GM23338 (cell line): ENCODE results near the gene SPATA2L. TPM values are rescaled to one million over a fixed set of nuclear protein-coding genes. Genes with fewer than 3 reads are reported as not detected.

Experiments used
- ATAC-seq: fragments of 200-7000 bp; cut with Tn5 transposase; 3 replicates; pipeline ENCODE4 v1.9.1; 2020
- DNase-seq: peaks from one replicate; pipeline ENCODE4 v3.0.0-alpha.2; 2015; ENCODE audit warnings: low spot score
- H2AFZ ChIP-seq: fragments of 200-600 bp; sonication (generic); 2 replicates; pipeline ENCODE4 v1.8.0; 2016; ENCODE audit warnings: antibody characterized with exemption, mild to moderate bottlenecking, moderate library complexity
- H3F3A ChIP-seq: fragments of 200-600 bp; sonication (generic); replicated peaks from 2 replicates; pipeline ENCODE4 v1.8.0; 2017; ENCODE audit warnings: antibody characterized with exemption, mixed run types, low read depth
- H3K27ac ChIP-seq: fragments of 200-600 bp; sonication (generic); 2 replicates; pipeline ENCODE4 v1.6.1; 2016; ENCODE audit warnings: low read depth
- H3K27me3 ChIP-seq: fragments of 200-600 bp; sonication (generic); 2 replicates; pipeline ENCODE4 v1.8.0; 2016; ENCODE audit warnings: mild to moderate bottlenecking, mixed run types, moderate library complexity; ENCODE audit not compliant: insufficient read depth
- H3K36me3 ChIP-seq: fragments of 200-600 bp; sonication (generic); 2 replicates; pipeline ENCODE4 v1.8.0; 2016; ENCODE audit warnings: mild to moderate bottlenecking; ENCODE audit not compliant: insufficient read depth
- H3K4me1 ChIP-seq: fragments of 200-600 bp; sonication (generic); 2 replicates; pipeline ENCODE4 v1.8.0; 2016; ENCODE audit warnings: mild to moderate bottlenecking, moderate library complexity; ENCODE audit not compliant: insufficient read depth
- H3K4me2 ChIP-seq: fragments of 200-600 bp; sonication (generic); 2 replicates; pipeline ENCODE4 v1.7.1; 2017; ENCODE audit warnings: mixed run types
- H3K4me3 ChIP-seq: fragments of 200-600 bp; sonication (generic); 2 replicates; pipeline ENCODE4 v1.6.1; 2016; ENCODE audit warnings: mixed run types
- H3K79me2 ChIP-seq: fragments of 200-600 bp; sonication (generic); replicated peaks from 2 replicates; pipeline ENCODE4 v1.8.0; 2017; ENCODE audit warnings: mild to moderate bottlenecking; ENCODE audit not compliant: insufficient read depth
- H3K9me2 ChIP-seq: fragments of 200-600 bp; sonication (generic); 2 replicates; pipeline ENCODE4 v1.8.0; 2017; ENCODE audit not compliant: insufficient read depth
- H4K20me1 ChIP-seq: fragments of 200-600 bp; sonication (generic); replicated peaks from 2 replicates; pipeline ENCODE4 v1.8.0; 2017; ENCODE audit warnings: mild to moderate bottlenecking; ENCODE audit not compliant: insufficient read depth
- H3K27ac Mint-ChIP-seq: 2 replicates; pipeline ENCODE4 v1.8.0; 2020; ENCODE audit warnings: inconsistent platforms, mild to moderate bottlenecking, moderate library complexity, mixed read lengths
- H3K27me3 Mint-ChIP-seq: 3 replicates; pipeline ENCODE4 v1.8.0; 2022; ENCODE audit warnings: low read depth, mild to moderate bottlenecking, moderate library complexity, mixed read lengths, inconsistent platforms; ENCODE audit not compliant: insufficient read depth, poor library complexity
- H3K36me3 Mint-ChIP-seq: 3 replicates; pipeline ENCODE4 v1.8.0; 2021; ENCODE audit warnings: low read depth, mild to moderate bottlenecking, inconsistent platforms, moderate library complexity, mixed read lengths
- H3K4me1 Mint-ChIP-seq: 3 replicates; pipeline ENCODE4 v1.8.0; 2020; ENCODE audit warnings: mild to moderate bottlenecking, inconsistent platforms, mixed read lengths
- H3K4me3 Mint-ChIP-seq: 3 replicates; pipeline ENCODE4 v1.8.0; 2021; ENCODE audit warnings: moderate library complexity, mild to moderate bottlenecking, inconsistent platforms, mixed read lengths
- H3K9me3 Mint-ChIP-seq: 3 replicates; pipeline ENCODE4 v1.8.0; 2020; ENCODE audit warnings: moderate library complexity, mild to moderate bottlenecking, inconsistent platforms, mixed read lengths
- CREB1 ChIP-seq: fragments of 250-450 bp; sonication (Bioruptor Pico); IDR thresholded peaks from 2 replicates; pipeline ENCODE4 v1.5.0; 2020; ENCODE audit warnings: low read depth, mild to moderate bottlenecking, moderate library complexity
- ETS1 ChIP-seq: IDR thresholded peaks from 2 replicates; pipeline ENCODE4 v1.6.1; 2016; ENCODE audit warnings: antibody characterized with exemption
- EZH2 ChIP-seq: fragments of 200-600 bp; sonication (generic); IDR thresholded peaks from one replicate; pipeline ENCODE4 v1.8.0; 2017; ENCODE audit warnings: antibody characterized with exemption, mild to moderate bottlenecking, low read depth; ENCODE audit not compliant: unreplicated experiment
- JUNB ChIP-seq: IDR thresholded peaks from one replicate; pipeline ENCODE4 v1.6.1; 2016; ENCODE audit warnings: antibody characterized with exemption; ENCODE audit not compliant: unreplicated experiment
- NANOG ChIP-seq: IDR thresholded peaks from 2 replicates; pipeline ENCODE4 v1.6.1; 2016; ENCODE audit warnings: antibody characterized with exemption, borderline replicate concordance
- POLR2AphosphoS5 ChIP-seq: IDR thresholded peaks from 2 replicates; pipeline ENCODE4 v1.6.1; 2016; ENCODE audit warnings: antibody characterized with exemption, low read depth
- REST ChIP-seq: IDR thresholded peaks from one replicate; pipeline ENCODE4 v1.6.1; 2018; ENCODE audit warnings: antibody characterized with exemption; ENCODE audit not compliant: unreplicated experiment
- STAT1 ChIP-seq: IDR thresholded peaks from one replicate; pipeline ENCODE4 v1.6.1; 2016; ENCODE audit warnings: antibody characterized with exemption; ENCODE audit not compliant: unreplicated experiment
- ZNF331 ChIP-seq: fragments of 250-450 bp; sonication (Bioruptor Pico); IDR thresholded peaks from 2 replicates; pipeline ENCODE4 v1.5.0; 2020; ENCODE audit warnings: low read depth, mild to moderate bottlenecking, moderate library complexity
- ZNF462 ChIP-seq: fragments of 250-450 bp; sonication (Bioruptor Pico); IDR thresholded peaks from 2 replicates; pipeline ENCODE4 v1.5.0; 2020; ENCODE audit warnings: mild to moderate bottlenecking, moderate library complexity
- polyA plus RNA-seq: library from polyadenylated mRNA; unstranded; fragments of >200 nt; fragmentation: Nextera tagmentation; extraction: Ambion mirVana; gene quantifications from 2 replicates; pipeline ENCODE4 v1.2.1, GENCODE V29; 2016
- total RNA-seq: library from RNA; depleted of rRNA; stranded (reverse); fragments of >200 nt; shearing (Covaris generic); gene quantifications from 2 replicates; pipeline ENCODE4 v1.2.3, GENCODE V29; 2014

SPATA2L gene
- total and polyA plus RNA-seq, 2 experiments from 2014 or later: 6.9 to 26.2 TPM

GRCh38 chr16:89741342-89742014 lies 40.0 kb upstream of the SPATA2L start:
- Mint-ChIP-seq H3K9me3 (no peaks in the 10 kb centered on the region), H3K27me3 (peaks cover 4% of the 10 kb centered on the region), H3K36me3 (peaks cover 80% of the 10 kb centered on the region), H3K27ac (no peak overlapping the region), H3K4me1 (no peaks in the 10 kb centered on the region), H3K4me3 (no peak overlapping the region)
- Histone ChIP-seq H2AFZ (no peak overlapping the region), H4K20me1 (peaks cover 4% of the 10 kb centered on the region; the same call in 1 of the 2 replicates), H3K36me3 (peaks cover 29% of the 10 kb centered on the region; the same call in 1 of the 2 replicates), H3K4me3 (no peak overlapping the region), H3F3A (peaks cover 6% of the 10 kb centered on the region; the same call in 1 of the 2 replicates), H3K27me3 (no peaks in the 10 kb centered on the region), H3K9me2 (no peaks in the 10 kb centered on the region), H3K4me2 (no peak overlapping the region), H3K79me2 (no peaks in the 10 kb centered on the region), H3K4me1 (no peaks in the 10 kb centered on the region), H3K27ac (no peak overlapping the region)
- DNase-seq (no peak), ATAC-seq (no peak)
- no peak for TF ChIP-seq STAT1

GRCh38 chr16:89739383-89739782 lies 37.9 kb upstream of the SPATA2L start:
- Histone ChIP-seq H3K4me1 (no peaks in the 10 kb centered on the region), H3F3A (peaks cover 7% of the 10 kb centered on the region), H4K20me1 (peaks cover 4% of the 10 kb centered on the region; the same call in 1 of the 2 replicates), H3K27ac (no peak overlapping the region), H2AFZ (no peak overlapping the region), H3K9me2 (no peaks in the 10 kb centered on the region), H3K27me3 (no peaks in the 10 kb centered on the region), H3K36me3 (peaks cover 29% of the 10 kb centered on the region; the same call in 1 of the 2 replicates), H3K4me2 (no peak overlapping the region), H3K4me3 (no peak overlapping the region), H3K79me2 (no peaks in the 10 kb centered on the region)
- ATAC-seq: no peak
- Mint-ChIP-seq H3K4me3 (no peak overlapping the region), H3K36me3 (peaks cover 88% of the 10 kb centered on the region), H3K9me3 (no peaks in the 10 kb centered on the region; the same call in 2 of the 3 replicates), H3K4me1 (no peaks in the 10 kb centered on the region), H3K27me3 (peaks cover 8% of the 10 kb centered on the region), H3K27ac (no peak overlapping the region)
- no peak for DNase-seq
- no peak for TF ChIP-seq JUNB
- TF ChIP-seq EZH2: no peak
- TF ChIP-seq ETS1: no peak
- no peak for TF ChIP-seq REST
- no peak for TF ChIP-seq ZNF331 (CRISPR knock-in tag)
- TF ChIP-seq POLR2AphosphoS5: no peak
- no peak for TF ChIP-seq ZNF462 (CRISPR knock-in tag)
- no peak for TF ChIP-seq NANOG
- no peak for TF ChIP-seq STAT1
- no peak for TF ChIP-seq CREB1 (CRISPR knock-in tag)
